ENCODE measurements around the gene SYNGR2. TPM values are rescaled to one million over a fixed set of nuclear protein-coding genes. Genes with fewer than 3 reads are reported as not detected.

Gene SYNGR2
- total RNA-seq, 1 donor from 2014 or later = 64.1 TPM

DNA sequence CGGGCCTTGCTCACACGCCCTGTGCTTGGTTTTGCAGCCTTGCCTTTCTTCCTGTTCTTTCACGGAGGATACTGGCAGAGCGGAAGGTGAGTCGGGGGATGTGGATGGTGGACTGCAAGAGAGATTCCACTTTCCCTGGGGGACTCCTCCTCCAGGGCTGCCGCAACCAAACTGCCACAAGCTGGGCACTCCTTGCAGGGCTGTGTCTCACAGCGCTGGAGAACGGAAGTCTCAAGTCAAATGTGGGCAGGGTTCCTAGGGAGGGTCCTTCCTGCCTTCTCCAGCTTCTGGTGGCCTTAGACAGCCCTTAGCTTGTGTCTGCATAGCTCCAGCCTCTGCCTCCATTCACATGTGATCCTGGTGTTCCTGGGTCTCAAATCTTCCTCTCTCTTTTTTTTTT lies 34.3 kb downstream of the SYNGR2 start:
- Mint-ChIP-seq H3K36me3 (peaks cover 5% of the 10 kb centered on the region), H3K4me3 (no peak overlapping the region), H3K9me3 (no peaks in the 10 kb centered on the region), H3K4me1 (ENCODE audit: unreplicated experiment) (peaks cover 5% of the 10 kb centered on the region), H3K27me3 (no peaks in the 10 kb centered on the region), H3K27ac (no peak overlapping the region)
- TF ChIP-seq, protein P1, sequence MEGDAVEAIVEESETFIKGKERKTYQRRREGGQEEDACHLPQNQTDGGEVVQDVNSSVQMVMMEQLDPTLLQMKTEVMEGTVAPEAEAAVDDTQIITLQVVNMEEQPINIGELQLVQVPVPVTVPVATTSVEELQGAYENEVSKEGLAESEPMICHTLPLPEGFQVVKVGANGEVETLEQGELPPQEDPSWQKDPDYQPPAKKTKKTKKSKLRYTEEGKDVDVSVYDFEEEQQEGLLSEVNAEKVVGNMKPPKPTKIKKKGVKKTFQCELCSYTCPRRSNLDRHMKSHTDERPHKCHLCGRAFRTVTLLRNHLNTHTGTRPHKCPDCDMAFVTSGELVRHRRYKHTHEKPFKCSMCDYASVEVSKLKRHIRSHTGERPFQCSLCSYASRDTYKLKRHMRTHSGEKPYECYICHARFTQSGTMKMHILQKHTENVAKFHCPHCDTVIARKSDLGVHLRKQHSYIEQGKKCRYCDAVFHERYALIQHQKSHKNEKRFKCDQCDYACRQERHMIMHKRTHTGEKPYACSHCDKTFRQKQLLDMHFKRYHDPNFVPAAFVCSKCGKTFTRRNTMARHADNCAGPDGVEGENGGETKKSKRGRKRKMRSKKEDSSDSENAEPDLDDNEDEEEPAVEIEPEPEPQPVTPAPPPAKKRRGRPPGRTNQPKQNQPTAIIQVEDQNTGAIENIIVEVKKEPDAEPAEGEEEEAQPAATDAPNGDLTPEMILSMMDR (conservative IDR thresholded peaks at IDR 0.05) = no peak
- DNase-seq (ENCODE audit: extremely low spot score, unreplicated experiment) = no peak

DNA sequence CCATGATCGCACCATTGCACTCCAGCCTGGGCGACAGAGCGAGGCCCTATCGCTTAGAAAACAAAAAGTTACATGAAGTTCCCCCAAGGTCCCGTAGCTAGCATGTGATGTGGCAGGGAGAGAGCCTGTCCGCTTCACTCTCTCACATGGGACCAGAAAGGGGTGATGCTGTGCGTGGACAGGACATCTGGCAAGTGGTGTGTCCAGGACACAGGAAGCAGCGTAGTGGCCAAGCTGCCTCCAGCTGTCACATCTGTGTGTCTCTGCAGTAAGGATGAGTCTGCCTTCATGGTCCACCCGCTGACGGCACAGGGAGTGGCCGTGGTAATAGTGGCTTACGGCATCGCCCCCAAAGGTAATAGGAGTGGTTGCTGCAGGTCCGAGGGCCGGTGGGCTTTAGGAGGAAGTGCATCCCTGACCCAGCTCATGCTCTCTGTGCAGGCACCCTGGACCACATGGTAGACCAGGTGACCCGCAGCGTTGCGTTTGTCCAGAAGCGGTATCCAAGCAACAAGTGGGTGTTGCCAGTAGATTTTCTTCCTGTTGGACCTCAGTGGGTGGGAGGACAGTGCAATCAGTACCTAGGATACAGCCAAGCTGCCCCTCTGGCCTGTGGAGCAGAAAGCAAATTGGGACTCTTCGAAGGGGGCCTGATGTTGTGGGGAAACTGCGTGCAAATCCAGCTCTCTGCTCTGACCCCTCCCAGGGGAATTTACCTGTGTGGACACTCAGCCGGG lies 36.2 kb downstream of the SYNGR2 start:
- no peaks in the 10 kb centered on the region for H3K36me3 Mint-ChIP-seq
- TF ChIP-seq, protein P1 (conservative IDR thresholded peaks at IDR 0.05) = no peak
- H3K9me3 Mint-ChIP-seq = no peaks in the 10 kb centered on the region
- H3K4me1 Mint-ChIP-seq (ENCODE audit: unreplicated experiment) = no peaks in the 10 kb centered on the region
- H3K27me3 Mint-ChIP-seq = no peaks in the 10 kb centered on the region
- no peak overlapping the region for H3K27ac Mint-ChIP-seq
- H3K4me3 Mint-ChIP-seq = no peak overlapping the region
- DNase-seq (ENCODE audit: extremely low spot score, unreplicated experiment) = no peak

DNA sequence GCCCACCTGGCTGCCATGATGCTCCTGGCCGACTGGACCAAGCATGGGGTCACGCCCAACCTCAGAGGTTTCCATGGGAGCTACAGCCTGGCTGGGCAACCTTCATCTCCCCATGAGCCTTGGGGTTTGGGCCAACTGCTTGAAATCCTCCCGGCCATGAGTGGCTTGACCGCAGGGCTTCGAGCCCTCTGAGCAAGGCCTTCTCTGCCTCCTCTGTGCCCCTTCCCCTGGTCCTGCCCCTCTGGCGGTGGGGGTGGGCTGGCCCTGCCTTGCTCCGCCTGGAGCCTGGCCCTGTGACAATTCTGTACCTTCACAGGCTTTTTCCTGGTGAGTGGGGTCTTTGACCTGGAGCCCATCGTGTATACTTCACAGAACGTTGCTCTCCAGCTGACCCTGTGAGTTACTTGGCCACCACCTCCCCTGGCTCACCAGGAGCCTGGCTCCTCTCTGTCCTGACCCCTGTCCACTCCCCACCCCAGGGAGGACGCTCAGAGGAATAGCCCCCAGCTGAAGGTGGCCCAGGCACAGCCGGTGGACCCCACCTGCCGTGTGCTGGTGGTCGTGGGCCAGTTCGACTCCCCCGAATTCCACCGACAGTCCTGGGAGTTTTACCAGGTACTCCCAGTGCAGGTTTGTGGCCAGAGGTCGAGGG lies 36.9 kb downstream of the SYNGR2 start:
- no peak overlapping the region for H3K4me3 Mint-ChIP-seq
- no peak for DNase-seq (ENCODE audit: extremely low spot score, unreplicated experiment)
- H3K9me3 Mint-ChIP-seq = no peaks in the 10 kb centered on the region
- TF ChIP-seq, protein P1 (conservative IDR thresholded peaks at IDR 0.05) = no peak
- no peak overlapping the region for H3K27ac Mint-ChIP-seq
- no peaks in the 10 kb centered on the region for H3K27me3 Mint-ChIP-seq
- no peaks in the 10 kb centered on the region for H3K4me1 Mint-ChIP-seq (ENCODE audit: unreplicated experiment)
- H3K36me3 Mint-ChIP-seq = no peaks in the 10 kb centered on the region

DNA sequence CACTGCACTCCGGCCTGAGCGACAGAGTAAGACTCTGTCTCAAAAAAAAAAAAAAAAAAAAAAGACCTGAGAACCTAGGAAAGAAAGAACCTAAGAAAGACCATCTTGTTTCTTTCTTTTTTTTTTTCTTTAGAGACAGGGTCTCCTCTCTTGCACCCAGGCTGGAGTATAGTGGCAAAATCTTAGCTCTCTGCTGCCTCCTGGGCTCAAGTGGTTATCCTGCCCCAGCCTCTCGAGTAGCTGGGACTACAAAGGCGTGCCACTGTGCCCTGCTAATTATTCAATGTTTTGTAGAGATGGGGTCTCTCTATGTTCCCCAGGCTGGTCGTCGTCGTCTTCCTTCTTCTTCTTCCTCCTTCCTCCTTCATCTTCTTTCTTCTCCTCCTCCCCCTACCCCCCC lies 37.9 kb downstream of the SYNGR2 start:
- no peak for DNase-seq (ENCODE audit: extremely low spot score, unreplicated experiment)
- TF ChIP-seq, protein P1 (conservative IDR thresholded peaks at IDR 0.05) = no peak
- Mint-ChIP-seq H3K4me3 (no peak overlapping the region), H3K27me3 (no peaks in the 10 kb centered on the region), H3K9me3 (no peaks in the 10 kb centered on the region), H3K4me1 (ENCODE audit: unreplicated experiment) (no peaks in the 10 kb centered on the region), H3K27ac (no peak overlapping the region), H3K36me3 (no peaks in the 10 kb centered on the region)

DNA sequence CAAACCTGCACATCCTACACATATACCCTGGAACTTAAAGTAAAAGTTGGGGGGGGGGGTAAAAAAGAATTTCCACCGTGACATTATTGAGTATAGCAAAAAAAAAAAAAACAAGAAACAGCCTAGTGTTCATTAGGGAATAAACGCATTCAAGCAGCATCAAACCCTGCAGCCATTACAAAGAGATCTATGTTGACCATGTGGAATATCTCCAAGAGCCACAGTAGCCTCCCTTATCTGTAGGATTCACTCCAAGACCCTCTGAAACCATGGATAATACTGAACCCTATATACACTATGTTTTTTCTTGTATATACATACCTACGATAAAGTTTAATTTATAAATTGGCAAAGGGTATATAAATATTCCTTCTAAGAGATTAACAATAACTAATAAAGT lies 40.1 kb downstream of the SYNGR2 start:
- no peaks in the 10 kb centered on the region for H3K4me1 Mint-ChIP-seq (ENCODE audit: unreplicated experiment)
- no peak overlapping the region for H3K27ac Mint-ChIP-seq
- H3K27me3 Mint-ChIP-seq = no peaks in the 10 kb centered on the region
- DNase-seq (ENCODE audit: extremely low spot score, unreplicated experiment) = no peak
- TF ChIP-seq, protein P1 (conservative IDR thresholded peaks at IDR 0.05) = no peak
- no peaks in the 10 kb centered on the region for H3K36me3 Mint-ChIP-seq
- H3K4me3 Mint-ChIP-seq = no peak overlapping the region
- H3K9me3 Mint-ChIP-seq = no peaks in the 10 kb centered on the region
